DOHH2 (cell line): ENCODE data around the gene NME8.

Experiments used
- H3F3A ChIP-seq: fragments of 200-600 bp; sonication (generic), shearing (Covaris generic); 2 replicates; pipeline ENCODE4 v1.6.0; 2016; ENCODE audit warnings: antibody characterized with exemption, mild to moderate bottlenecking; ENCODE audit not compliant: control insufficient read depth, insufficient read depth
- H3K27ac ChIP-seq: fragments of 200-600 bp; sonication (generic); 2 replicates; pipeline ENCODE4 v1.5.1; 2014; ENCODE audit warnings: low read depth, mild to moderate bottlenecking, low read length, moderate library complexity
- H3K27me3 ChIP-seq: fragments of 200-600 bp; sonication (generic); 2 replicates; pipeline ENCODE4 v1.6.1; 2014; ENCODE audit warnings: mild to moderate bottlenecking, low read length, mixed read lengths; ENCODE audit not compliant: control insufficient read depth
- H3K36me3 ChIP-seq: fragments of 200-600 bp; sonication (generic); 2 replicates; pipeline ENCODE4 v1.6.1; 2014; ENCODE audit warnings: mild to moderate bottlenecking, low read length, moderate library complexity, mixed read lengths; ENCODE audit not compliant: control insufficient read depth
- H3K4me1 ChIP-seq: fragments of 200-600 bp; sonication (generic); 2 replicates; pipeline ENCODE4 v1.6.1; 2014; ENCODE audit warnings: mild to moderate bottlenecking, low read length, mixed read lengths; ENCODE audit not compliant: control insufficient read depth
- H3K4me2 ChIP-seq: fragments of 200-600 bp; sonication (generic); 2 replicates; pipeline ENCODE4 v1.6.0; 2014; ENCODE audit warnings: mild to moderate bottlenecking, low read length, moderate library complexity
- H3K4me3 ChIP-seq: fragments of 200-600 bp; sonication (generic); 2 replicates; pipeline ENCODE4 v1.5.1; 2014; ENCODE audit warnings: mild to moderate bottlenecking, low read length, mixed read lengths
- H3K79me2 ChIP-seq: fragments of 200-600 bp; sonication (generic); 2 replicates; pipeline ENCODE4 v1.6.1; 2014; ENCODE audit warnings: mild to moderate bottlenecking, low read length, mixed read lengths; ENCODE audit not compliant: control insufficient read depth
- H3K9me2 ChIP-seq: fragments of 200-600 bp; sonication (generic); replicated peaks from 2 replicates; pipeline ENCODE4 v1.6.1; 2014; ENCODE audit warnings: mild to moderate bottlenecking, low read length, mixed read lengths; ENCODE audit not compliant: control insufficient read depth
- H3K9me3 ChIP-seq: fragments of 200-600 bp; sonication (generic); 2 replicates; pipeline ENCODE4 v1.6.1; 2014; ENCODE audit warnings: antibody characterized with exemption, low read length, mixed read lengths; ENCODE audit not compliant: control insufficient read depth, insufficient read depth
- H4K20me1 ChIP-seq: fragments of 200-600 bp; sonication (generic); 2 replicates; pipeline ENCODE4 v1.6.0; 2014; ENCODE audit warnings: low read depth, mild to moderate bottlenecking, antibody characterized with exemption, low read length, moderate library complexity; ENCODE audit not compliant: control insufficient read depth, insufficient read depth
- EZH2phosphoT487 ChIP-seq: fragments of 200-600 bp; sonication (generic); IDR thresholded peaks from 2 replicates; pipeline ENCODE4 v1.6.1; 2017; ENCODE audit warnings: borderline replicate concordance, mild to moderate bottlenecking, antibody characterized with exemption, low read length, moderate library complexity, mixed read lengths
- TF ChIP-seq, protein P1 (sequence below): fragments of 200-600 bp; sonication (generic); IDR thresholded peaks from one replicate; pipeline ENCODE4 v1.5.1; 2014; ENCODE audit warnings: antibody characterized with exemption, mild to moderate bottlenecking, low read depth, low read length; ENCODE audit not compliant: poor library complexity, severe bottlenecking

NME8 gene

DNA sequence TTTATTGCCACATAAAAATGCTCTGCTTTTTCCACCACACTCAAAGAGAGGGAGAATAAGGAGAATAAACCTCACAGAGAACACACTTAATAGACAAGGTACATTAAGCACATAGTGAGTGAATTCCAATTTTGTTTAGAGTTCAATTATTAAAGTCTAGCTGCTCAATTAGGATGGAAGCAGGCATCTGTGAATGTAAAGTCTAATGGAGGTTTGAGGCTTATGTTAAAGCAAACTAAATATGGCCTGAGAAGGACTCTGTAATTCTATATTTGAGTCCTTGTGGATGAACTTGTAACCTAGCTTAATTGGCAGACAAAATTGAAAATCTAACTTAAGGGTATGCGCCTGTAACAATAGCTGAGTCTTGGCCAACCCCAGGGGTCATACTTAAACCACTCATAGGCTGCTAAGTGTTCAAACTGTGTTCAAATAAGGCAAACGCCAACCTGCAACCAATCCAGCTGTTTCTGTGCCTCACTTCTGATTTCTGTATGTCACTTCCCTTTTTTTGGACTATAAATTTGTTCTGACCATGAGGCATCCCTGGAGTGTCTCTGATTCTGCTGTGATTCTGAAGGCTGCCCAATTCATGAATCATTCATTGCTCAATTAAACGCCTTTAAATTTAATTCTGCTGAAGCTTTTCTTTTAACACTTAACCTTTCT, 31.3 kb upstream of the NME8 start:
- H3K79me2 ChIP-seq, result no peaks in the 10 kb centered on the region
- H3K4me2 ChIP-seq, result no peak overlapping the region
- no peaks in the 10 kb centered on the region for H3K4me1 ChIP-seq
- H3K9me3 ChIP-seq, result no peaks in the 10 kb centered on the region
- no peaks in the 10 kb centered on the region for H3F3A ChIP-seq
- no peak overlapping the region for H3K4me3 ChIP-seq
- no peaks in the 10 kb centered on the region for H4K20me1 ChIP-seq
- no peak for TF ChIP-seq EZH2phosphoT487
- TF ChIP-seq, protein P1, sequence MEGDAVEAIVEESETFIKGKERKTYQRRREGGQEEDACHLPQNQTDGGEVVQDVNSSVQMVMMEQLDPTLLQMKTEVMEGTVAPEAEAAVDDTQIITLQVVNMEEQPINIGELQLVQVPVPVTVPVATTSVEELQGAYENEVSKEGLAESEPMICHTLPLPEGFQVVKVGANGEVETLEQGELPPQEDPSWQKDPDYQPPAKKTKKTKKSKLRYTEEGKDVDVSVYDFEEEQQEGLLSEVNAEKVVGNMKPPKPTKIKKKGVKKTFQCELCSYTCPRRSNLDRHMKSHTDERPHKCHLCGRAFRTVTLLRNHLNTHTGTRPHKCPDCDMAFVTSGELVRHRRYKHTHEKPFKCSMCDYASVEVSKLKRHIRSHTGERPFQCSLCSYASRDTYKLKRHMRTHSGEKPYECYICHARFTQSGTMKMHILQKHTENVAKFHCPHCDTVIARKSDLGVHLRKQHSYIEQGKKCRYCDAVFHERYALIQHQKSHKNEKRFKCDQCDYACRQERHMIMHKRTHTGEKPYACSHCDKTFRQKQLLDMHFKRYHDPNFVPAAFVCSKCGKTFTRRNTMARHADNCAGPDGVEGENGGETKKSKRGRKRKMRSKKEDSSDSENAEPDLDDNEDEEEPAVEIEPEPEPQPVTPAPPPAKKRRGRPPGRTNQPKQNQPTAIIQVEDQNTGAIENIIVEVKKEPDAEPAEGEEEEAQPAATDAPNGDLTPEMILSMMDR, result no peak
- no peaks in the 10 kb centered on the region for H3K27me3 ChIP-seq
- no peaks in the 10 kb centered on the region for H3K36me3 ChIP-seq
- no peak overlapping the region for H3K27ac ChIP-seq
- H3K9me2 ChIP-seq, result no peaks in the 10 kb centered on the region

- Histone ChIP-seq H4K20me1 (no peaks in the 10 kb centered on the region), H3K79me2 (no peaks in the 10 kb centered on the region), H3K9me2 (no peaks in the 10 kb centered on the region), H3K4me3 (no peak overlapping the region), H3K9me3 (no peaks in the 10 kb centered on the region), H3K4me1 (no peaks in the 10 kb centered on the region), H3K36me3 (no peaks in the 10 kb centered on the region), H3K4me2 (no peak overlapping the region), H3F3A (no peaks in the 10 kb centered on the region), H3K27ac (no peak overlapping the region), H3K27me3 (no peaks in the 10 kb centered on the region)
- TF ChIP-seq, protein P1, result no peak
- TF ChIP-seq EZH2phosphoT487, result no peak
Observed at GRCh38 chr7:37817591-37817960, 30.8 kb upstream of the NME8 start.

DNA sequence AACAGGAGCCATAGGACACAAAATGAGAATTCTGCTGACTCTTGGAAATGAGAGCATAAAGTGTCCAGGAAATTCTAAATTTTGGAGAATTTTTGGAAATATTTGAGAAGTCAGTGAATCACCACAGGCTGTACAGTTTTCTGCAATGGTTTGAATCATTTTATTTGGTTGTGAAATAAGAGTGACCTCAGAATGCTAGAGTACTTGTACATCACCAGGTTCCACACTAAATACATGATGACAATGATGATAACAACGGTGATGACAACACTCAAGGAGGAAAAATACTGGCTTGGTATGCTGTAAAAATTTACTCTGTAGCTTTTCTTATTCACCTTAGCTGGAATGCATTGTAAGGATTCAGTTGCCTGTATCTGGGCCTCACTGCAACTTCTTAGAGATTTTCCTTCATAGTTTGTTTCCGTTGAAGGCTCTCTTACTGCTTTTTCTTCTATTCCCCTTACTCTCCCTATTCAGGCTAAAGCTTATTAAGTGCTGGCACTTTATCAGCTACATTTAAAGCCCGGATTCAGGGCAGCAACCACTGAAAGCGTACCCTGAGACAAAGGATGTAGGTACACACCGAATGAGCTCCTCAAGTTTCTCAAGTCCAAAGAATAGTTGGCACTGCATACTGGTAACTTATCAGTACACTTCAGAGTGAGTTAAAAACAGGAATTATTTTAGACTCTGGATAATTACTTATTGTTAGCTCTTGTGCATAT, 30.2 kb upstream of the NME8 start:
- no peaks in the 10 kb centered on the region for H3K79me2 ChIP-seq
- TF ChIP-seq, protein P1, result no peak
- no peak for TF ChIP-seq EZH2phosphoT487
- no peaks in the 10 kb centered on the region for H3K27me3 ChIP-seq
- no peaks in the 10 kb centered on the region for H3F3A ChIP-seq
- no peak overlapping the region for H3K27ac ChIP-seq
- no peaks in the 10 kb centered on the region for H3K9me2 ChIP-seq
- no peaks in the 10 kb centered on the region for H4K20me1 ChIP-seq
- no peak overlapping the region for H3K4me3 ChIP-seq
- no peak overlapping the region for H3K4me2 ChIP-seq
- H3K9me3 ChIP-seq, result no peaks in the 10 kb centered on the region
- no peaks in the 10 kb centered on the region for H3K36me3 ChIP-seq
- H3K4me1 ChIP-seq, result no peaks in the 10 kb centered on the region
